HG03342 (cell line): ENCODE measurements around the gene KIRREL3.

ENCODE experiments used
- ATAC-seq: cut with Tn5 transposase; IDR thresholded peaks from one replicate; pipeline ENCODE4 v1.9.1; 2021; ENCODE audit warnings: mild to moderate bottlenecking, moderate library complexity; ENCODE audit not compliant: unreplicated experiment

The KIRREL3 gene

GRCh38 chr11:126997641-126998040 is 2.9 kb downstream of the KIRREL3 start:
- ATAC-seq, result no peak

DNA sequence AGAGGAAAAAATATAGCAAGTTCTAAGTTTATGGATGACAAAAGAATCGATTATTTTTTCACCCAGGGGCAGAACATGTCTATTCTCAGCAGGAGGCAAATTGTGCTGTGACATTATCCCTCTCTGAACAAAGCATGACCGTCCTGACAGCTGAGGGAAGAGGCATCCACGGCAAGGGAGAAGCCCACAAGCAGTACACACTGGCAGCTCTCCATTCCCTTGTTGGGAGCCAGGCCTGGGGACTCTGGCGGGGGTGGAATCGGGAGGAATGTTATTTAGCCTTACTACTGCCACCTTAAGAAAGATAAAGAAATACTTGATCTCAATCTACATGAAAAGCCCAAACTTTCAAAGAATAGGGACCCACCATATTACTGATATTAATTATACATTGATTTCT is 3.4 kb downstream of the KIRREL3 start:
- no peak for ATAC-seq

- ATAC-seq, result no peak
Measured at GRCh38 chr11:126996036-126996804, 4.3 kb downstream of the KIRREL3 start.

GRCh38 chr11:126993599-126993998 is 7.0 kb downstream of the KIRREL3 start:
- no peak for ATAC-seq

GRCh38 chr11:126992804-126993111 is 7.8 kb downstream of the KIRREL3 start:
- no peak for ATAC-seq

GRCh38 chr11:126992065-126992803 is 8.3 kb downstream of the KIRREL3 start:
- ATAC-seq, result no peak

DNA sequence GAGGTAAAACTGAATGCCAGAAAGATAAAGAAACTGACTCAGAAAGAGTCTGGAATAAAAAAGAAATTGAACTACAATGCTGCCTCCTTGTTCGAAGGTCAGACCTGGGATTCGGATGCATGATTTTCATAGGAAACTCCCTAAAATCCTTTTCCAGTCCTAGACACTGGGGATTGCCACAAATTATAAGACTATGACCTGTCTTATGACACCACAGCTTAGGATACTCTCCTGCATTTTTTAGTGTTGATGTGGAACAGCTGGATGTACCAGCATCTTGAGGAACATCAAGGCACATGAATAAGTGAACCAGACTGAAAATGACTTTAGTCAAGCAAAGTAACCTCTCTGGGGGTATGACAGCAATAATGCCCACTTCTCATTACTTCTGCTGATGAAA is 9.0 kb downstream of the KIRREL3 start:
- ATAC-seq, result no peak

GRCh38 chr11:126990716-126991480 is 9.7 kb downstream of the KIRREL3 start:
- ATAC-seq, result no peak

DNA sequence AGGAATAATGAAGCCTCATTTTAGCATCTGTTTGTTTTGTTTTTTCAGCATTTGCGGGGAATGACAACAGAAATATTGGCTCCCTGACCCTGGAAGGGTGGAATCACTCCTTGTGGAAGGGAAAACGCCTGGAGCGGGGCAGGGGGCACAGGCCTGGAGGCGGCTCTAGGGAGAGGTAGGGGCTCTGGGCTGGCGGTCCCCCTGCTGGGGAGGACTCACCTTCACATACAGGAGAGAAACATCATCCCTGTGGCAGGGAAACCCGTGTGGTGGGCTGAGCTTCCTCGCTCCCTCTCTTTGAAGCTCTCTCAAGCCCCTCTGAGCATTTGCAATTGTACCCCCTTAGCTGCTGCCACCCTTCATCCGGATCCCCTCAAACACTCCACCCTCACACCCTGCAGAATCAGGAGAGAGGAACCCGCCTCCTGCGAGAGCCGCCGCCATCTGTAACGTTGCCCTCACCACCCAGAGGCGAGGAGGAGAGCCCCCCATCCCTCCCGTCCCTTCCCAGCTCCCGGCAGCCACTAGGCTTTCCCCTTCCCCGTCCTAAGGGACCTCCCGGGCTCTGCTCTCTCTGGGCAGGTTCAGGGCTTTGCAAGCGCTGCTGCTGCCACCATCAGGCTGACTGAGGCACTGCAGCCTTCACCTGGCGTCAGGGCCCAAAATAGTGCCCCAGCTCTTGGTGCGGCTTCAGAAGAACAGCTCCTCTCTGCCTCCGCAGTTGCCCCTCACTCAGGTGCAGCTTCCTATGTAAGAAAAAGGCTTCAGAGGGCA is 10.4 kb downstream of the KIRREL3 start:
- peak; percentile 87 for ATAC-seq

DNA sequence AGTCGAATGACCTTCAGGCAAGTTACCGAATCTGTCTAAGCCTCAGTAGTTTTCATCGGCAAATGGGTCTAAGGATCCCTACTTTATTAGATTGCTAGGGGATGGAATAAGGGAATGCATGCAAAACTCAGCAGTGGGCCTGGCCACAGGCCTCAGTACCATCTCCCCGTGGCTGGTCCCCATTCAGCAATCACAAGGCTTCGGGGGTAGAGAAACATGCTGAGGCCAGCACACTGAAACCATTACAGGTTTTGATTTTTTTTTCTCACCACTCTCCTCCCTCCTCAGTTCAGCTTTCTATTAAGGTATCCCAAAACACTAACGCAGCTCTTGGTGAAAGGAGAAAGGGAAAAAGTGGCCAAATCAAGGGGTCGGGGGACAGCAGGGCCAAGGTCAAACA is 11.9 kb downstream of the KIRREL3 start:
- no peak for ATAC-seq

DNA sequence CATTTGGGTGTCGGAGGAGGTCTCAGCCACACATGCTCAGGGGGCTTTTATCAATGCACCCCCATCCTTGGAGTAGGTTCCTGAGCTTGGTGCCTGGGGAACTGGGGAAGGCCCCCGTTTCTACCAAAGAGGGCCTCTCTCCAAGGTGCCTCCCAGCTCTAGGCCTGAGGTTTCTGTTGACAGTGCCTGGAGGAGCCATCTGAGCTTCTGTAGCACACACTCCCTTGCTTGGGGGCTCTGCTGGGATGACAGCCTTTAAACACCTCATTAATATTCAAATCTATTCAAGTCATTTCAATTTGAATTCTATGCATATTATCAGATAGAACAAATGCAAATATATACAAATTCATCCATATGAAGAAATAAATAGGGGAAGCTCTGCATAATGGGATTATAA is 18.9 kb downstream of the KIRREL3 start:
- ATAC-seq, result no peak

DNA sequence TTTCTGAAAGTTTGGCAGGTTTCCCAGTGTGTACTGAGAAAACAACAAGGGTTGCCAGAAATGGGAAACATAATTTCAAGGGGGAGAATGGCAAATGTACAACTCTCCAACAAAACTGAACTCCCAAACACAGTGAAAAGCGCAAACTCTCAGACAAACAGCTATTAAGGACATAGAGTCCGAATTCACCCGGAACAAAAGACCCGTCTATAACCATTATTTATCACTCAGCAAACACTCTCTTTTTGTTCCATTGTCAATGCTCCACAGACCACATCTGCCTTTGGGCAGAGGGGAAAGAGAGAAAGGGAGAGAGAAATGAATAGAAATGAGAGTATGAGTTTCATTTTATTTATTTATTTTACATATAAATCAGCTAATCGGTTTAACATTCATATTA is 21.7 kb downstream of the KIRREL3 start:
- ATAC-seq, result no peak

- no peak for ATAC-seq
Measured at GRCh38 chr11:126978165-126978564, 22.4 kb downstream of the KIRREL3 start.

DNA sequence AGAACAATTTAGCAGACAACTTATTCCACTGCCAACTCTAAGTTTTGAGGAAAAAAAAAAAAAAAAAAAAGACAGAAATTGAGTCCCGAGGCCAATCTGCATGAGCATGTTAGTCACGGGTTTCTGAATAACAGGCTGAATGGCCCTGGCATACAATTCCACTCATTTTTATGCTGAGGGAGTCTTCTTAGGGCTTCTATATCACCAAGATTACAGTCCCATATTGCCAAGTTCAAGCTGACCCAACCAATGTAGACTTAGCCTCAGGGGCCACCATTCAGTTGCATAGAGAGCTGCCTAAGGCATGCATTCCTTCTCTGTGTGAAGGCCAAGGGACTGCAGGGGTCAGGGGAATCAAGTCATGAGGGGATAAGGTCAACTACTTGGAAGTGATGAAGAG is 27.5 kb downstream of the KIRREL3 start:
- ATAC-seq, result no peak

GRCh38 chr11:126971305-126971704 is 29.3 kb downstream of the KIRREL3 start:
- no peak for ATAC-seq

- peak; percentile 66 for ATAC-seq
Measured at GRCh38 chr11:126969865-126970479, 30.6 kb downstream of the KIRREL3 start.

GRCh38 chr11:126968915-126969314 is 31.7 kb downstream of the KIRREL3 start:
- no peak for ATAC-seq

DNA sequence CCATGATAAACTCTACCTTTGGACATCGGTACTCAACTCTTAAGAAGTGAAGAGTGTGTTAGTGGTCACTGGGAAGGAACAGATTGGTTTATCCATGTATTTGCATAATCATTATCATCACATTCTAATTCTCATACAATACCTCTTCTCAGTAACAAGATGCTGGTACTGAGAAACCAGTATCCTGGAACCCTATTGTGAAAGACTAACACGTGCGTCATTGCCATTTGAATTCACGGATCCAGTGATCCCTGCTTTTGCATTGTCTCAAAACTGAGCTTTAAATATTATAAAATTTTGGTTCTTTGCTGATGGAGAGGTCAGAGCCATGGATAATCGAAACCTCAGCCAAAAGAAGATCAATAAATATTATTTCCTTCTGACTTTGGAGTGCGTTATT is 35.2 kb downstream of the KIRREL3 start:
- ATAC-seq, result no peak

DNA sequence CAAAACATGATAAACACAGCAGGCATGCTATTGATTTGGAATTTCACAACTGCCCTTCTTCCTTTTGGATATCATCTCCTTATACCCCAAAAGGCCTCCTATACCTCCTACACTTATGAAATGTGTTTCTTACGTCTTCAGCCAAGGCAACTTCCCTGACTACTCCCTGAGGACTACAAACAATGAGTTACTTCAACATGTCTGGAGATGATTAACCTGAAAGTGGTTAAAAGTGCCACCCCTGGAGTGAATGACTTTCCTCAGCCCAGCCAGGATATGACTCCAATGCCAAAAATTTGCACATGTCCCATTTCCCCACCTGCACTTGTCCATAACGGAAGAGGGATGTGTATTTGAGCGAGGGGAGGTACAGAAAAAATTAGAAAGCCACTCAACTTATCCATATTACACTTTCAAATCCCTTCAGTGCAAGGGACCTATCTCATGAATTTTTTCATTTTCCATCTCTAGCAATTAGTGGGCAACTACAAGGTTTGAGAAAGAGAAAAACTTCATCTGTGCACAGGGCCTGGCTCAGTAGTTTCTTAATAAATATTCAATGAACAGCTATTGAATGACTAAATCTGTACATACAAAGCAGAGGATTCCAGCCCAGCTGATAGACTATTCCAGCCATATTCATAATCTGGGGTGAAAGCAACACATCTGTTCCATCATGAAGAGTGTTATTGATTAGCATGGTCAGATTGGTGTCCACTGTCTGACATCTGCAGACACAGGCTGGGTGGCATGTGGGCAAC is 36.8 kb downstream of the KIRREL3 start:
- ATAC-seq, result no peak

DNA sequence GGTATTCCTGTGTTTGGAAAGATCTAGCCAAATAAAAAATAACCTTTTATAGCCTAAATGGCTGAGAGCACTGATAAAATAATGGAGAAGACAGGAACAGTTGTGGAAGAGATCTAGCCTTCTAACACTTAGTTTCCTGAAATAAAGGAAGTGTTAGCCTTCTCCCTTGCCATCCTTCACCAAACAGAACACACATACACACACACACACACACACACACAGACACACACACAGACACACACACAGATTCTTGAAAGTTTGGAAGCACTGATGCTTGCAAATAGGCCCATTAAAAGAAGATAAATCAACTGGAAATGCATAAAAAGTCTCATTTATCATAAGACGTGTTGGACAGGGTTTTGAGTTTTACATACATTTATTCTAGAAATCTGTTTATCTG is 37.5 kb downstream of the KIRREL3 start:
- ATAC-seq, result no peak
